K562 (cell line): Measurements from ENCODE around the gene ZNF775. TPM values are rescaled to one million over a fixed set of nuclear protein-coding genes. Genes with fewer than 3 reads are reported as not detected.

ENCODE experiments used
- ATF1 ChIP-seq, 2 experiments: fragments of 450-650 bp in 1 of 2; IDR thresholded peaks; 2 replicates each; pipeline ENCODE4 v1.6.1; 2016; ENCODE audit warnings: missing compliant biosample characterization in 1 of 2, missing genetic modification characterization in 1 of 2
- HDGF ChIP-seq: fragments of 450-650 bp; IDR thresholded peaks from 2 replicates; pipeline ENCODE4 v1.6.1; 2016
- PML ChIP-seq: IDR thresholded peaks from 2 replicates; pipeline ENCODE4 v1.6.1; 2012; ENCODE audit warnings: low read length, inconsistent platforms
- RBM17 ChIP-seq: fragments of 200-400 bp; formaldehyde crosslinking; IDR thresholded peaks from 2 replicates; pipeline ENCODE4 v1.6.1; 2017; ENCODE audit warnings: low read depth, mild to moderate bottlenecking, low read length, borderline replicate concordance
- TARDBP ChIP-seq: fragments of 450-650 bp; IDR thresholded peaks from 2 replicates; pipeline ENCODE4 v1.6.1; 2016
- ZNF121 ChIP-seq: sonication (generic); formaldehyde crosslinking; conservative IDR thresholded peaks from 2 replicates; pipeline ENCODE4 v1.8.0; 2022; ENCODE audit warnings: missing genetic modification reagents
- polyA plus RNA-seq, 8 experiments: library from polyadenylated mRNA; depleted of rRNA in 4 of 8; stranded (reverse) in 5 of 8; unstranded in 3 of 8; fragments of >200 nt; fragmentation: Nextera tagmentation in 2 of 8; fragmentation: Illumina TruSeq in 1 of 8; extraction: Ambion mirVana in 2 of 8; extraction: Trizol in 1 of 8; gene quantifications; 2 replicates each; pipeline versions ENCODE4 v1.2.1 to v1.2.3, GENCODE V29; 2011 to 2014; ENCODE audit warnings: inconsistent platforms in 1 of 8, missing spikeins in 1 of 8
- total RNA-seq, 7 experiments: library from RNA; depleted of rRNA in 6 of 7; stranded (reverse); fragments of >200 nt in 6 of 7; fragmentation: Illumina TruSeq in 2 of 7; extraction: Trizol in 2 of 7; gene quantifications; 2 replicates each; pipeline versions ENCODE4 v1.2.1 to v1.2.3, GENCODE V29; 2011 to 2021; ENCODE audit warnings: low replicate concordance in 1 of 7
- TF ChIP-seq, protein P1 (sequence below): fragments of 450-650 bp; IDR thresholded peaks from 2 replicates; pipeline ENCODE4 v1.6.1; 2018; ENCODE audit not compliant: partially characterized antibody
- TF ChIP-seq, protein P2 (sequence below): fragments of 250-450 bp; sonication (Bioruptor Pico); IDR thresholded peaks from 2 replicates; pipeline ENCODE4 v1.9.0; 2021; ENCODE audit warnings: mild to moderate bottlenecking

Gene ZNF775
- total and polyA plus RNA-seq, 9 of the 15 experiments (the other 6 are each of a cell fraction or from before 2014, with no cell fraction given): 0.04 to 18.7 (median 4.9) TPM

DNA sequence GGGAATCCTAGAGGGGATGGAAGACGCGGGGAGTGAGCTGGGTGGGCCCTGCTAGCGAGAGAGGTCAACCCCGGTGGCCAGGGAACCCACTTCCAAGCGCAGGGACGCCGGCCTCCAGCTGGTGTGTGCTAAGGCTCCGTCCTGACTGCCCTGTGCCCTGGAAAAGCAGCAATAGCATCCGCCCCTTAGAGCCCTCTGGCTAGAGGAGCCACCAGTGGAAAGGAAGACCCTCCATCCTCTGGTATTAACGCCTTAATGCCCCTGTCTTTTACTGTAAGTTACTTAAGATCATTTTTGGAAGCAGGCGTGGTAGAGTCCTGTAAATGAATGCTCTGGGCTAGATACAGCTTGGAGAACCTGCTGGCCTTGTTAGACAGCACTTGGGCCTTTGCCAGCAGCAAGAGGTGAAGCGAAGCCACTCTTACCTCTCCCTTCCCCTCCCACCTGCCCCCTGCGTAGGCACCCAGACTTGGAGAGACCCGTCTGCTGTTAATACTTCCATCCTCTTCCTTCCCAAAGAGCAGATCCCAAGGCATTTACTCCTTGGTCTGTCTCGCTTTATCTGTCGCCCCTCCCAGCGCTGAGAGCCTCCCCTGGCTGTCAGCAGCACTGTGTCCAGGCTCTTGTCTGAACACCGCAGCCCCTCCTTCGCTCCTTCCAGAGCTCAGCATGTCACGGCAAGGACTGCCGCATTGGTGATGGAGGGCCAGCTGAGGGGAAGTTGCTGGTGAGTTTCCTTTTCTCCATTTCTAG lies 5.9 kb upstream of the ZNF775 start (continued):
- TF ChIP-seq, protein P1, sequence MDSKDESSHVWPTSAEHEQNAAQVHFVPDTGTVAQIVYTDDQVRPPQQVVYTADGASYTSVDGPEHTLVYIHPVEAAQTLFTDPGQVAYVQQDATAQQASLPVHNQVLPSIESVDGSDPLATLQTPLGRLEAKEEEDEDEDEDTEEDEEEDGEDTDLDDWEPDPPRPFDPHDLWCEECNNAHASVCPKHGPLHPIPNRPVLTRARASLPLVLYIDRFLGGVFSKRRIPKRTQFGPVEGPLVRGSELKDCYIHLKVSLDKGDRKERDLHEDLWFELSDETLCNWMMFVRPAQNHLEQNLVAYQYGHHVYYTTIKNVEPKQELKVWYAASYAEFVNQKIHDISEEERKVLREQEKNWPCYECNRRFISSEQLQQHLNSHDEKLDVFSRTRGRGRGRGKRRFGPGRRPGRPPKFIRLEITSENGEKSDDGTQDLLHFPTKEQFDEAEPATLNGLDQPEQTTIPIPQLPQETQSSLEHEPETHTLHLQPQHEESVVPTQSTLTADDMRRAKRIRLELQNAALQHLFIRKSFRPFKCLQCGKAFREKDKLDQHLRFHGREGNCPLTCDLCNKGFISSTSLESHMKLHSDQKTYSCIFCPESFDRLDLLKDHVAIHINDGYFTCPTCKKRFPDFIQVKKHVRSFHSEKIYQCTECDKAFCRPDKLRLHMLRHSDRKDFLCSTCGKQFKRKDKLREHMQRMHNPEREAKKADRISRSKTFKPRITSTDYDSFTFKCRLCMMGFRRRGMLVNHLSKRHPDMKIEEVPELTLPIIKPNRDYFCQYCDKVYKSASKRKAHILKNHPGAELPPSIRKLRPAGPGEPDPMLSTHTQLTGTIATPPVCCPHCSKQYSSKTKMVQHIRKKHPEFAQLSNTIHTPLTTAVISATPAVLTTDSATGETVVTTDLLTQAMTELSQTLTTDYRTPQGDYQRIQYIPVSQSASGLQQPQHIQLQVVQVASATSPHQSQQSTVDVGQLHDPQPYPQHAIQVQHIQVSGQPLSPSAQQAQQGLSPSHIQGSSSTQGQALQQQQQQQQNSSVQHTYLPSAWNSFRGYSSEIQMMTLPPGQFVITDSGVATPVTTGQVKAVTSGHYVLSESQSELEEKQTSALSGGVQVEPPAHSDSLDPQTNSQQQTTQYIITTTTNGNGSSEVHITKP: no peak
- TF ChIP-seq, protein P2, sequence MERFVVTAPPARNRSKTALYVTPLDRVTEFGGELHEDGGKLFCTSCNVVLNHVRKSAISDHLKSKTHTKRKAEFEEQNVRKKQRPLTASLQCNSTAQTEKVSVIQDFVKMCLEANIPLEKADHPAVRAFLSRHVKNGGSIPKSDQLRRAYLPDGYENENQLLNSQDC (CRISPR knock-in tag): no peak
- no peak for TF ChIP-seq ATF1 (CRISPR knock-in tag; IDR thresholded peaks at IDR 0.05)
- no peak for TF ChIP-seq ATF1 (tag; IDR thresholded peaks at IDR 0.05)
- TF ChIP-seq ZNF121 (CRISPR knock-in tag): no peak
- no peak for TF ChIP-seq PML
- no peak for TF ChIP-seq RBM17
- TF ChIP-seq TARDBP: no peak
- TF ChIP-seq HDGF: peak; percentile 79; the same call in 1 of the 2 replicates
- TF ChIP-seq, all 486 proteins: peak for 21
